MM.1S (cell line): ENCODE measurements around the gene RGS7.
"Not testable (repeated sequence)": the region's sequence is repeated elsewhere in the genome, so short reads cannot be mapped to it uniquely, and the experiment has no call there.

Experiments
- DNase-seq: peaks from one replicate; pipeline ENCODE4 v3.0.0-alpha.2; 2015
- H2AFZ ChIP-seq: fragments of 300-600 bp; sonication (generic); 2 replicates; pipeline ENCODE4 v1.6.0; 2016; ENCODE audit warnings: antibody characterized with exemption, low read length
- H3F3A ChIP-seq: fragments of 300-600 bp; sonication (generic); 2 replicates; pipeline ENCODE4 v1.6.1; 2016; ENCODE audit warnings: mild to moderate bottlenecking, antibody characterized with exemption, low read length, moderate library complexity, mixed read lengths; ENCODE audit not compliant: insufficient read depth
- H3K27ac ChIP-seq: fragments of 300-600 bp; sonication (generic); 2 replicates; pipeline ENCODE4 v1.5.1; 2016; ENCODE audit warnings: mild to moderate bottlenecking, low read length
- H3K27me3 ChIP-seq: fragments of 300-600 bp; sonication (generic); replicated peaks from 2 replicates; pipeline ENCODE4 v1.6.0; 2016; ENCODE audit warnings: low read length; ENCODE audit not compliant: insufficient read depth
- H3K36me3 ChIP-seq: fragments of 300-600 bp; sonication (generic); replicated peaks from 2 replicates; pipeline ENCODE4 v1.6.1; 2016; ENCODE audit warnings: mild to moderate bottlenecking, low read length, mixed read lengths; ENCODE audit not compliant: insufficient read depth
- H3K4me1 ChIP-seq: fragments of 300-600 bp; sonication (generic); 2 replicates; pipeline ENCODE4 v1.6.1; 2016; ENCODE audit warnings: low read length, mixed read lengths
- H3K4me2 ChIP-seq: fragments of 300-600 bp; sonication (generic); 2 replicates; pipeline ENCODE4 v1.6.0; 2016; ENCODE audit warnings: low read depth, low read length
- H3K4me3 ChIP-seq: fragments of 300-600 bp; sonication (generic); 2 replicates; pipeline ENCODE4 v1.5.1; 2016; ENCODE audit warnings: low read length, mixed read lengths
- H3K79me2 ChIP-seq: fragments of 300-600 bp; sonication (generic); 2 replicates; pipeline ENCODE4 v1.6.1; 2016; ENCODE audit warnings: mixed run types, low read length, mixed read lengths
- H3K9ac ChIP-seq: fragments of 300-600 bp; sonication (generic); 2 replicates; pipeline ENCODE4 v1.6.1; 2016; ENCODE audit warnings: low read length, mixed read lengths
- H3K9me2 ChIP-seq: fragments of 300-600 bp; sonication (generic); replicated peaks from 2 replicates; pipeline ENCODE4 v1.6.1; 2016; ENCODE audit warnings: mild to moderate bottlenecking, low read length, mixed read lengths; ENCODE audit not compliant: insufficient read depth
- H3K9me3 ChIP-seq: fragments of 300-600 bp; sonication (generic); replicated peaks from 2 replicates; pipeline ENCODE4 v1.6.1; 2016; ENCODE audit warnings: mild to moderate bottlenecking, low read length, mixed read lengths; ENCODE audit not compliant: insufficient read depth
- H4K20me1 ChIP-seq: fragments of 300-600 bp; sonication (generic); 2 replicates; pipeline ENCODE4 v1.6.1; 2016; ENCODE audit warnings: mild to moderate bottlenecking, low read length, moderate library complexity, mixed read lengths; ENCODE audit not compliant: insufficient read depth
- EZH2 ChIP-seq: fragments of 300-600 bp; sonication (generic); optimal IDR thresholded peaks from 2 replicates; pipeline ENCODE3; 2017; ENCODE audit warnings: low read depth, mild to moderate bottlenecking, antibody characterized with exemption, low read length, mixed read lengths
- EZH2phosphoT487 ChIP-seq: fragments of 300-600 bp; sonication (generic); IDR thresholded peaks from 2 replicates; pipeline ENCODE4 v1.6.1; 2018; ENCODE audit warnings: antibody characterized with exemption, low read length
- TF ChIP-seq, protein P1 (sequence below): fragments of 300-600 bp; sonication (generic); IDR thresholded peaks from 2 replicates; pipeline ENCODE4 v1.5.1; 2016; ENCODE audit warnings: antibody characterized with exemption, low read length, mixed read lengths

RGS7 gene

GRCh38 chr1:241229216-241229615, 127.8 kb downstream of the RGS7 start:
- no peak overlapping the region for H3K9ac ChIP-seq
- no peak overlapping the region for H3K27ac ChIP-seq
- no peaks in the 10 kb centered on the region for H3K9me2 ChIP-seq
- H3F3A ChIP-seq: no peaks in the 10 kb centered on the region
- H3K79me2 ChIP-seq: no peaks in the 10 kb centered on the region
- no peak overlapping the region for H3K4me2 ChIP-seq
- no peaks in the 10 kb centered on the region for H3K4me1 ChIP-seq
- H3K36me3 ChIP-seq: no peaks in the 10 kb centered on the region
- H3K9me3 ChIP-seq: no peaks in the 10 kb centered on the region
- DNase-seq: no peak
- H4K20me1 ChIP-seq: no peaks in the 10 kb centered on the region
- no peak overlapping the region for H2AFZ ChIP-seq
- no peak overlapping the region for H3K4me3 ChIP-seq
- no peak for TF ChIP-seq EZH2phosphoT487
- no peak for TF ChIP-seq EZH2
- TF ChIP-seq, protein P1, sequence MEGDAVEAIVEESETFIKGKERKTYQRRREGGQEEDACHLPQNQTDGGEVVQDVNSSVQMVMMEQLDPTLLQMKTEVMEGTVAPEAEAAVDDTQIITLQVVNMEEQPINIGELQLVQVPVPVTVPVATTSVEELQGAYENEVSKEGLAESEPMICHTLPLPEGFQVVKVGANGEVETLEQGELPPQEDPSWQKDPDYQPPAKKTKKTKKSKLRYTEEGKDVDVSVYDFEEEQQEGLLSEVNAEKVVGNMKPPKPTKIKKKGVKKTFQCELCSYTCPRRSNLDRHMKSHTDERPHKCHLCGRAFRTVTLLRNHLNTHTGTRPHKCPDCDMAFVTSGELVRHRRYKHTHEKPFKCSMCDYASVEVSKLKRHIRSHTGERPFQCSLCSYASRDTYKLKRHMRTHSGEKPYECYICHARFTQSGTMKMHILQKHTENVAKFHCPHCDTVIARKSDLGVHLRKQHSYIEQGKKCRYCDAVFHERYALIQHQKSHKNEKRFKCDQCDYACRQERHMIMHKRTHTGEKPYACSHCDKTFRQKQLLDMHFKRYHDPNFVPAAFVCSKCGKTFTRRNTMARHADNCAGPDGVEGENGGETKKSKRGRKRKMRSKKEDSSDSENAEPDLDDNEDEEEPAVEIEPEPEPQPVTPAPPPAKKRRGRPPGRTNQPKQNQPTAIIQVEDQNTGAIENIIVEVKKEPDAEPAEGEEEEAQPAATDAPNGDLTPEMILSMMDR: no peak
- no peaks in the 10 kb centered on the region for H3K27me3 ChIP-seq

- no peak overlapping the region for H3K9ac ChIP-seq
- H3K27me3 ChIP-seq: no peaks in the 10 kb centered on the region
- no peaks in the 10 kb centered on the region for H3K36me3 ChIP-seq
- no peak overlapping the region for H3K4me2 ChIP-seq
- no peaks in the 10 kb centered on the region for H3K79me2 ChIP-seq
- no peaks in the 10 kb centered on the region for H3K9me2 ChIP-seq
- H3K4me1 ChIP-seq: no peaks in the 10 kb centered on the region
- H3K27ac ChIP-seq: no peak overlapping the region
- H2AFZ ChIP-seq: no peak overlapping the region
- no peaks in the 10 kb centered on the region for H3F3A ChIP-seq
- no peak for DNase-seq
- H3K9me3 ChIP-seq: no peaks in the 10 kb centered on the region
- H3K4me3 ChIP-seq: no peak overlapping the region
- H4K20me1 ChIP-seq: no peaks in the 10 kb centered on the region
- no peak for TF ChIP-seq EZH2phosphoT487
- TF ChIP-seq, protein P1: no peak
- no peak for TF ChIP-seq EZH2
Observed at GRCh38 chr1:241228339-241228738, 128.7 kb downstream of the RGS7 start.

GRCh38 chr1:241225741-241226140, 131.3 kb downstream of the RGS7 start:
- no peak overlapping the region for H2AFZ ChIP-seq
- H3K27me3 ChIP-seq: no peaks in the 10 kb centered on the region
- H3K9me3 ChIP-seq: no peaks in the 10 kb centered on the region
- no peaks in the 10 kb centered on the region for H3K9me2 ChIP-seq
- no peak overlapping the region for H3K4me2 ChIP-seq
- no peak overlapping the region for H3K4me3 ChIP-seq
- TF ChIP-seq EZH2phosphoT487 (no peak), EZH2 (no peak)
- TF ChIP-seq, protein P1: no peak
- H3K27ac ChIP-seq: no peak overlapping the region
- no peaks in the 10 kb centered on the region for H3K79me2 ChIP-seq
- H4K20me1 ChIP-seq: no peaks in the 10 kb centered on the region
- no peak for DNase-seq
- H3F3A ChIP-seq: no peaks in the 10 kb centered on the region
- H3K36me3 ChIP-seq: no peaks in the 10 kb centered on the region
- H3K9ac ChIP-seq: no peak overlapping the region
- no peaks in the 10 kb centered on the region for H3K4me1 ChIP-seq

DNA sequence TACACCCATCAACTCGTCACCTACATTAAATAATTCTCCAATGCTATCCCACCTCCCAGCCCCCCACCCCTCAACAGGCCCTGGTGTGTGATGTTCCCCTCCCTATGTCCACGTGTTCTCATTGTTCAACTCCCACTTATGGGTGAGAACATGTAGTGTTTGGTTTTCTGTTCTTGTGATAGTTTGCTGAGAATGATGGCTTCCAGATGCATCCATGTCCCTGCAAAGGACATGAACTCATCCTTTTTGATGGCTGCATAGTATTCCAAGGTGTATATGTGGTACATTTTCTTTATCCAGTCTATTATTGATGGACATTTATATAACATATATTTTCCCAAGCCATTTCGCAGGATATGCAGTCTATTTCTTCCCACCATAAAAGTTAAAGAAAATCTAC, 132.8 kb downstream of the RGS7 start:
- H2AFZ ChIP-seq, H3K79me2 ChIP-seq, H3K9ac ChIP-seq, H3K9me3 ChIP-seq, DNase-seq, H3K27me3 ChIP-seq, H4K20me1 ChIP-seq, H3K4me2 ChIP-seq, H3K27ac ChIP-seq, H3F3A ChIP-seq, H3K4me1 ChIP-seq, H3K36me3 ChIP-seq, H3K4me3 ChIP-seq, H3K9me2 ChIP-seq: not testable (repeated sequence)

GRCh38 chr1:241222813-241223212, 134.2 kb downstream of the RGS7 start:
- not testable (repeated sequence) for H2AFZ ChIP-seq, H3K36me3 ChIP-seq, H4K20me1 ChIP-seq, H3K27me3 ChIP-seq, H3K9ac ChIP-seq, H3K79me2 ChIP-seq, H3K4me1 ChIP-seq, H3K9me2 ChIP-seq, H3K27ac ChIP-seq, DNase-seq, H3K4me3 ChIP-seq, H3K9me3 ChIP-seq, H3K4me2 ChIP-seq, H3F3A ChIP-seq
